Naive thymus-derived CD8-positive, alpha-beta T cell (primary cell): ENCODE data around the gene UBE2V1. TPM values are rescaled to one million over a fixed set of nuclear protein-coding genes. Genes with fewer than 3 reads are reported as not detected.

Experiments used
- ATAC-seq, 2 donors: fragments of 150-1000 bp; cut with Tn5 transposase in 1 of 2; sonication (Bioruptor Pico), chemical (Tn5 transposase) in 1 of 2; 1 replicate in 1 of 2; 2 replicates in 1 of 2; pipeline ENCODE4 v1.10.0; 2021; ENCODE audit warnings: mild to moderate bottlenecking in 2 of 2, moderate library complexity in 2 of 2
- POLR2A ChIA-PET: fragments of 350-600 bp; sonication (Branson Sonifier 250); formaldehyde crosslinking; loops from one replicate; lab custom pipeline; 2021; ENCODE audit warnings: antibody characterized with exemption; lab: Charles Lee
- DNase-seq, 10 donors: peaks; one replicate each; pipeline versions ENCODE4 v3.0.0 to v3.0.0-alpha.2; 2020 to 2022
- H3K27ac Mint-ChIP-seq, 10 donors: one replicate each; pipeline ENCODE4 v1.8.0; 2020 to 2022; ENCODE audit warnings: mild to moderate bottlenecking in 10 of 10, mixed read lengths in 10 of 10, moderate library complexity in 4 of 10, inconsistent platforms in 1 of 10
- H3K27me3 Mint-ChIP-seq, 5 donors: one replicate each; pipeline ENCODE4 v1.8.0; 2021 to 2022; ENCODE audit warnings: mixed read lengths in 5 of 5
- H3K36me3 Mint-ChIP-seq, 3 donors: one replicate each; pipeline ENCODE4 v1.8.0; 2020 to 2022; ENCODE audit warnings: mixed read lengths in 3 of 3, mild to moderate bottlenecking in 2 of 3, inconsistent platforms in 1 of 3
- H3K4me1 Mint-ChIP-seq, 4 donors: one replicate each; pipeline ENCODE4 v1.8.0; 2021 to 2022; ENCODE audit warnings: mixed read lengths in 4 of 4
- H3K4me3 Mint-ChIP-seq, 10 donors: one replicate each; pipeline ENCODE4 v1.8.0; 2020 to 2022; ENCODE audit warnings: mild to moderate bottlenecking in 10 of 10, mixed read lengths in 10 of 10, moderate library complexity in 6 of 10, inconsistent platforms in 1 of 10
- H3K9me3 Mint-ChIP-seq, 9 donors: one replicate each; pipeline ENCODE4 v1.8.0; 2020 to 2022; ENCODE audit warnings: mixed read lengths in 9 of 9, mild to moderate bottlenecking in 3 of 9, inconsistent platforms in 1 of 9, moderate library complexity in 1 of 9
- polyA plus RNA-seq, 3 donors: library from polyadenylated mRNA; unstranded; fragments of 300-500 nt; fragmentation: Illumina TruSeq; gene quantifications; one replicate each; pipeline ENCODE4 v1.2.3, GENCODE V29; 2021
- total RNA-seq, 8 experiments: library from RNA in 2 of 8; stranded (reverse) in 2 of 8; gene quantifications; one replicate each; pipeline ENCODE4 v1.2.3 and lab custom pipeline; 2021 to 2026

UBE2V1 gene
- total and polyA plus RNA-seq, 5 experiments from 2014 or later, result 141 to 165 (median 154) TPM

DNA sequence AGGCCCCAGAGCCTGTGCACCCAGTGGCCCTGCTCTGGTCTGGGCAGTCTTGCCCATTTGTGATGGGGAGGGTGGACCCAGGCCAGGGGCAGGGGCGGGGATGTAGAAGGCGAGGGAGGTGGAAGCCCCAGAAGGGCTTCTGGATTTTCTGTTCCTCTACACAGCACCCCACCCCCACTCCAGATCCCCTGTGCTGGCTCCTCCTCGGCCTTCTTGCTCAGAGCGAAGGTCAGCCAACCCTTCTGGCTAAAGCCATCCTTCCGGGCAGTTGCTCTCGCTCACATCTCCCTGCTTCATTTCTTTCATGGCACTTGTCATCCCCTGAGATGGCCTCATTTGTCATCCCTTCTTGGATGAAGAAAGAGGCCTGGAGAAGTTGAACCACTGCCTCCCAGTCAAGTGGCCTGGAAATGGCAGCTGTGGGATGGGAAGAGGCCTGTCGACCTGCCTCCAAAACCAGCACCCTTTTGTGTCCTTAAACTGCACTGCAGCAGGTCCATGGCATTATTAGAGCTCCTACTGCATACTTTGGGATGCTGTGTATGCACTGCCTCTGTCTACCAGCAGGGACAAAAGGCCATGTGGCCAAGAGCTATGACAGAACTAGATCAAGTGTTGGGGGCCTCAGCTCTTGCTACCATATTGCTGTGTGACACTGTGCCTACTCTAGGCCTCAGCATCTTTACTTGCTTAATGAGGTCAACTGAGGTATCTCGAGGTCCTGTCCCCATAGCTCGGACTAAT is 20.7 kb upstream of the UBE2V1 start:
- Mint-ChIP-seq H3K9me3 (no peaks in the 10 kb centered on the region), H3K27ac (peak overlapping the region in 2 of 10 donors; percentile 9 to 12), H3K27me3 (no peaks in the 10 kb centered on the region), H3K36me3 (peaks cover 0 to 72% (median 4%) of the 10 kb centered on the region in 3 donors), H3K4me3 (no peak overlapping the region), H3K4me1 (peaks cover 7 to 23% (median 21%) of the 10 kb centered on the region in 4 donors)
- ATAC-seq (no peak), DNase-seq (no peak)
- POLR2A ChIA-PET, result no interaction called here

DNA sequence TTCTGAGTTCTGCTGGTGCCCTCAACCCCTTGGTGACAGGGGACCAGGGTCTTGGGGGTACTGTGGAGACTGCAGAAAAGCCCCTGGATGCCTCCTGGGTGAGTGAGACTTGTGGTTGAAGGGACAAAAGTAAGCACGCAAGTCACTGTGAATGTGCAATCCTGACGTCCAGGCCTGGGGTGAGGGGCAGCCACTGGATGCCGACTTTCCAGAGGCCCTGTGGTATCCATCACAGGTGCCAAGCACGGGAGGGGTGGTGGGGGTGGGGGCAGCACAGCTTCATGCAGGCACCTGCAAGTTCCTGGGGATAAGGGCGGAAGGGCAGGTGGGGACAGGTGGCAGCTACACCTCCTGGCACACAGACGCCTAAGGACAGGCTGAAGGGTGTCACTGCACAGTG is 20.1 kb upstream of the UBE2V1 start:
- H3K27ac Mint-ChIP-seq, result peak overlapping the region in 2 of 10 donors; percentile 9 to 38
- H3K4me3 Mint-ChIP-seq, result no peak overlapping the region
- peaks cover 7 to 23% (median 21%) of the 10 kb centered on the region in 4 donors for H3K4me1 Mint-ChIP-seq
- POLR2A ChIA-PET, result no interaction called here
- no peaks in the 10 kb centered on the region for H3K9me3 Mint-ChIP-seq
- H3K27me3 Mint-ChIP-seq, result no peaks in the 10 kb centered on the region
- no peak for ATAC-seq
- no peak for DNase-seq
- H3K36me3 Mint-ChIP-seq, result peaks cover 0 to 77% (median 4%) of the 10 kb centered on the region in 3 donors

DNA sequence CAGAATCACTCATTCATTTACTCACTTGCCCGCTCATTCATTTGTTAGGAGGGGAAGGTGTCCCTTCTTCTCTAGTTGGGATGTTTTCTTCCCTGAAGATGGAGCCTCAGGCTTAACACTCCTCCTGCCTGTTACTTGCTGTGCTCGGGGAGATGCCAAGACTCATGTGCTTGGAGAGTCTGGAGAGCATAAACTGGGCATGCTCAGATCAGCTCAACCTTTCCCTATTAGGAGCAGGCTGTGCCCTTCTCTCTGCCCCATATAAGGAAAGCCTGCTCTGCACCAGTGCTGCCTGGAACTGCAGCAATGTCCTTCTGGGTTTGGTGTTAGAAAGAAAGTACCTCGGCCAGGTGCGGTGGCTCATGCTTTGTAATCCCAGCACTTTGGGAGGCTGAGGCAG is 18.0 kb upstream of the UBE2V1 start:
- POLR2A ChIA-PET, result no interaction called here
- no peak overlapping the region for H3K4me3 Mint-ChIP-seq
- H3K27me3 Mint-ChIP-seq, result no peaks in the 10 kb centered on the region
- H3K36me3 Mint-ChIP-seq, result peaks cover 0 to 79% (median 9%) of the 10 kb centered on the region in 3 donors
- no peak for DNase-seq
- H3K27ac Mint-ChIP-seq, result peak overlapping the region in 4 of 10 donors; percentile 14 to 36 (median 30)
- H3K9me3 Mint-ChIP-seq, result no peaks in the 10 kb centered on the region
- ATAC-seq, result no peak
- H3K4me1 Mint-ChIP-seq, result peaks cover 0 to 18% (median 14%) of the 10 kb centered on the region in 4 donors

DNA sequence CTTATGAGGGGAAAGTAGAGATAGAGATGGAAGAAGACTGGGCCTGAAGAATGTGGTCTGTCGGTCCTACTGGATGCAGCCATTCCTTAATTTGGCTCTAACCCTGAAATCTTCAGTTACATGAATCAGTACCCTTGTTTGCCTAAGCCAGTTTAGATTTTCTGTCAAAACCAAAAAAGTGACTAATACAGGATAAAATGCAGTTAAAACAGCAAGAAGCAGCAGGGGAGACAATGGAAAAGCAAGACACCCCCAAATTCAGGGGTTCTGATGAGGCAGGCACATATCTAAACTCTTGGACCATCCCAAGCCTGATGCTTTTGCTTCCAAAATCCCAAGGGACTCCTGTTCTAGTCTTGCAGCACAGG is 17.4 kb upstream of the UBE2V1 start:
- Mint-ChIP-seq H3K4me3 (no peak overlapping the region), H3K9me3 (no peaks in the 10 kb centered on the region), H3K36me3 (peaks cover 0 to 77% (median 7%) of the 10 kb centered on the region in 3 donors), H3K27me3 (no peaks in the 10 kb centered on the region), H3K27ac (peak overlapping the region in 3 of 10 donors; percentile 20 to 72 (median 51)), H3K4me1 (peaks cover 0 to 13% (median 11%) of the 10 kb centered on the region in 4 donors)
- ATAC-seq (no peak), DNase-seq (no peak)
- POLR2A ChIA-PET, result no interaction called here

DNA sequence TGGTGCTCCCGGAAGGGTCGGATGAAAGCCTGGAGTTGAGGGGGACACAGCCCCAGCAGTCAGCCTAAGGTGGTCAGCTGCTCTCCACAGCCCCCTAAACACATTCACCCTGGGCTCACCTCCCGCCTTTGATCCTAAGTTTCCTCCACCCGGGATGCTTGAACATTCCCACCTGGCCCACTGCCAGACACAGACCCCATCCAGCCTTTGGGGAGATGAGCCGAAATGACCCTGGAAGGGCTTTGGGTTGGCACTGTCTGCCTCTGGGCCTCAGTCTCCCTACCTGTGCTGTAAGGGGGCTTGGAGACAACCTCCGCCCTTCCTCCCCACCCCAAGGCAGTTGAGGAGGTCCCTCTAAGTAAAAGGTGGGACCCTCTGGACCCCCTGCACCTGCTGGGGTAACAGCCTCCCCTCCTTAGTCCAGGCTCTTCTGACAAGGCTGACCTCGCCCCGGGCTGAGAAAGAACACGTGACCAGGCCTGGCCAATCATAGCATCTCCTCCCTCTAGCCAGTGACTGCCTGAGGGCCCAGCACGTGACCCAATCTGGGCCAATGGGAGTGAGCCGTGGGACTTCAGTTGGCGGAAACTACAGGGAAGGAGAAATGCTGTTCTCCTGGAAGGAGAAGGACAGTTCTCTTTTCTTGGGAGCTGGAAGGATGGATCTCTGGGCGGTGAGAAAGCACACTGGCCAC is 16.9 kb upstream of the UBE2V1 start:
- H3K27me3 Mint-ChIP-seq, result no peaks in the 10 kb centered on the region
- DNase-seq, result no peak
- no peak for ATAC-seq
- POLR2A ChIA-PET, result no interaction called here
- H3K9me3 Mint-ChIP-seq, result no peaks in the 10 kb centered on the region
- no peak overlapping the region for H3K4me3 Mint-ChIP-seq
- H3K27ac Mint-ChIP-seq, result peak overlapping the region in 4 of 10 donors; percentile 51 to 72 (median 54)
- H3K36me3 Mint-ChIP-seq, result peaks cover 0 to 81% (median 7%) of the 10 kb centered on the region in 3 donors
- peaks cover 0 to 13% (median 11%) of the 10 kb centered on the region in 4 donors for H3K4me1 Mint-ChIP-seq

DNA sequence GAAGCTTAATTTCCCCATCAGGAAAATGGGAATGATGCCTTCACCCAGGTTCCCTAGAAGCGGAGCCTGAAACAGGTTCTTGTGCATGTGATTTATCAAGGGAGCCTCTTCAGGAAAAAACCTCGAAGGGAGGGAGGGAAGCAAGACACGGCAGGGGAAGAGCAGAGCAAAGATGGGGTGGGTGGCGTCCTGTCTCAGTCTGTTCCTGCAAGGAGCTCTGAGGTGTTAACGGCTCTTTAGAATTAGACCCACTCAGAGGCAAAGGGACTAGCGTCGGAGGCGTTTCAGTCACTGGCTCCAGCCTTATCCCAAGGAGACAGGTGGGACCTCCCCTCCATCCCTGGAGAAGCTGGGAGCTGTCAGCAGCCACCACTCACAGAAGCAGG is 15.6 kb upstream of the UBE2V1 start:
- no peak overlapping the region for H3K27ac Mint-ChIP-seq
- H3K36me3 Mint-ChIP-seq, result peaks cover 0 to 84% (median 11%) of the 10 kb centered on the region in 3 donors
- POLR2A ChIA-PET, result no interaction called here

DNA sequence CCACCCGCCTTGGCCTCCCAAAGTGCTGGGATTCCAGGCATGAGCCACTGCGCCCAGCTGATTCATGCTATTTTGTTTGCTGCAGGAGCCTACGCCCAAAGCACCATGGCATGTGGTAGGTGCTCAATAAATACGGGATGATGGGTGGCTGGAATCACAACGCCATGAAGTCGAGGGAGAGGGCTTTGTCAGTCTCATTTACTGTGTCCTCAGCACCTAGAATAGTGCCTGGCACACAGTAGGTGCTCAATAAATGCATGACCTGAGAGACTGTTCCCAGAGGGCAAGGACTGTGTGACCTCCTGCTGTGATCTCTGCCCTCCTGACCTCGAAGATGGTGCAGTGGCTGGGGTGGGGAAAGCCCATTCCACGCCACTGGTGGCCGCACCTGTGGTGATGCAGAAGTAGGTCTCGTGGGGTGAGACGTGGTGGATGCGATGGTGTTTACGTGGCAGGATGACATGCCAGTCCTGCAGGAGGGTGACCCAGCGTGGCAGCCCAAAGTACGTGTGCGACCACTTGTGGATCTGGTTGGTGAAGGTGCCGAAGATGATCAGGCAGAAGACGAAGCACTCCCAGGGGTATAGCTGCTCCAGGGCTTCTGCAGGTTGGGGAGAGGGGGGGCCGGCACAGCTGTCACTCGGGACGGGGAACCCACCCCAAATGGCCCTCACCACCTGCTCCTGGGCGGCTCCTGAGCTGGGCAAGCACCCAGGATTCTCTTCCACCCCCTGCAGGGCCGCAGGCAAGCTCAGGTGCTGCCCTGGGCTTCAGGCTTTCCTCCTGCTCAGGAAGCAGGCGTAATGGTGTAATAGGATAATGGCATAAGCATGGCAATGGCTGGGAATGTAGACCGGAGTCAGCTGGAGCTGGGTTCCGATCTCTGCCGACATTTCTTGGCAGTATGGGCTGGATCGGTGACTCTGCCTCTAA is 14.9 kb upstream of the UBE2V1 start:
- no peak overlapping the region for H3K4me3 Mint-ChIP-seq
- ATAC-seq (no peak), DNase-seq (no peak)
- POLR2A ChIA-PET, result interaction anchor here (0.6 kb wide), 1 partner anchor 22 kb away, joined by 4 read pairs; no protein-coding TSS in a partner anchor
- H3K4me1 Mint-ChIP-seq, result peaks cover 0 to 13% (median 10%) of the 10 kb centered on the region in 4 donors
- peak overlapping the region in 2 of 10 donors; percentile 25 to 28 for H3K27ac Mint-ChIP-seq
- peaks cover 0 to 90% (median 12%) of the 10 kb centered on the region in 3 donors for H3K36me3 Mint-ChIP-seq
- H3K27me3 Mint-ChIP-seq, result no peaks in the 10 kb centered on the region
- H3K9me3 Mint-ChIP-seq, result no peaks in the 10 kb centered on the region

More for the DNA sequence above, 15.6 kb upstream of the UBE2V1 start:
- DNase-seq (no peak), ATAC-seq (no peak)
- Mint-ChIP-seq H3K4me3 (no peak overlapping the region), H3K9me3 (no peaks in the 10 kb centered on the region), H3K27me3 (no peaks in the 10 kb centered on the region), H3K4me1 (peaks cover 0 to 13% (median 10%) of the 10 kb centered on the region in 4 donors)

DNA sequence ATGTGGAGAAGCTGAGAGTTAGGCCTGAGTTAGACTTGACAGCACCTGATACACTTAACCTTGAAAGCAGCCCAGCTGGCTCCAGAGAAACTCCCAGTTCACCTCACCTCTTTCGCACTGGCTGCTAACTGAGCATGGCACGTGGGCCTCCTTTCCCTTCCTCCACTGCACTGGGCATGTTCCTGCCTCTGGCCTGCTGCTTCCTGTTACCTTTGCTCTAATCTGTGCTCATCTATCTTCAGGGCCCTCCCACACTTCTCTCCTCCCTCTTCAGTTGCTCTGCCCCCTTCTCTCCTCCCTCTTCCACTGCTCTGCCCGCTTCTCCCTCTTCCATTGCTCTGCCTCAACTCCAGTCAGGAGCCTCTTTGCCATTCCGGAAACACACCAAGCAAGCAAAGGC is 13.7 kb upstream of the UBE2V1 start:
- peak overlapping the region in 6 of 10 donors; percentile 29 to 90 (median 80) for H3K27ac Mint-ChIP-seq
- peaks cover 0 to 82% (median 12%) of the 10 kb centered on the region in 3 donors for H3K36me3 Mint-ChIP-seq
- ATAC-seq (no peak), DNase-seq (no peak)
- POLR2A ChIA-PET, result interaction anchor here (0.8 kb wide), 1 partner anchor 26 kb away, joined by 3 read pairs; no protein-coding TSS in a partner anchor
- H3K27me3 Mint-ChIP-seq, result no peaks in the 10 kb centered on the region
- H3K9me3 Mint-ChIP-seq, result no peaks in the 10 kb centered on the region
- H3K4me3 Mint-ChIP-seq, result no peak overlapping the region
- H3K4me1 Mint-ChIP-seq, result peaks cover 0 to 6% (median 5%) of the 10 kb centered on the region in 4 donors

DNA sequence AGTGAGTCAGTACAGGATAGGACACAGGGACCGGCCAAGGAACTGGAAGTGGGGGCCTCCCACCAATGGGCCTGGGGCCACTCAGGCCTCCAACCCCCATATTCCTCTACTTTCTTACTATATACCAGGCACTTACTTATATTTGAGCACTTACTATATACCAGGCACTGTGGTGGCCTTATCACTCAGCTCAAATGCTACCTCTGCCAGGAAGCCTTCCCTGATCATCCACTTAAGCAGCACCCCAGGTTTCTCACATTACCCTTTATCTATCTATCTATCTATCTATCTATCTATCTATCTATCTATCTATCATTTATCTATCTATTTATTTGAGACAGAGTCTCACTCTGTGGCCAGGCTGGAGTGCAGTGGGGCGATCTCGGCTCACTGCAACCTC is 12.3 kb upstream of the UBE2V1 start:
- H3K4me1 Mint-ChIP-seq, result peaks cover 0 to 13% (median 7%) of the 10 kb centered on the region in 4 donors

DNA sequence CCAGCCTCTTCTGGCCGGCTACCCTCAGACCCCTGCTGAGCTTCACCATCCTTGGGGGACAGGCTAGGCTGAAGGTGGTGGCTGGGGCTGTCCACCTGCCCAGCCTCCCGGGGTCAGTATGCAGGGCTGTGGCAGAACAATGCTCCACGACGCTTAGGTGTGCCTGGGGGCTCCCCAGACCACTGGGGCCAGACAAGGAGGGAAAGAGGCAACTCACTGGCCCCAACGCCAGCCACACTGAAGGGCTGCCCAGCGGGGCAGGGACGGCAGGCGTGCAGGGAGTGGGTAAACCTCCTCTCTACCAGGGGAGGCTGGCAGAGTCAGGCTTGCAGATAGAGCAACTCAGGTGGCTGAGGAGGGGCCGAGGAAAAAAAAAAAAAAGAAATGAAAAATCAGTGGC is 11.5 kb upstream of the UBE2V1 start:
- no peak for ATAC-seq
- POLR2A ChIA-PET, result no interaction called here
- no peak for DNase-seq
- no peaks in the 10 kb centered on the region for H3K27me3 Mint-ChIP-seq
- H3K4me3 Mint-ChIP-seq, result no peak overlapping the region
- H3K9me3 Mint-ChIP-seq, result no peaks in the 10 kb centered on the region
- H3K36me3 Mint-ChIP-seq, result peaks cover 0 to 61% (median 12%) of the 10 kb centered on the region in 3 donors
- peaks cover under 1 to 13% (median 7%) of the 10 kb centered on the region in 4 donors for H3K4me1 Mint-ChIP-seq
- H3K27ac Mint-ChIP-seq, result peak overlapping the region in 5 of 10 donors; percentile 43 to 85 (median 63)

More for the DNA sequence above, 12.3 kb upstream of the UBE2V1 start:
- H3K27me3 Mint-ChIP-seq, result no peaks in the 10 kb centered on the region
- POLR2A ChIA-PET, result no interaction called here
- no peaks in the 10 kb centered on the region for H3K9me3 Mint-ChIP-seq
- DNase-seq (no peak), ATAC-seq (no peak)
- no peak overlapping the region for H3K4me3 Mint-ChIP-seq
- H3K27ac Mint-ChIP-seq, result peak overlapping the region in 3 of 10 donors; percentile 17 to 46 (median 43)
- H3K36me3 Mint-ChIP-seq, result peaks cover 0 to 69% (median 12%) of the 10 kb centered on the region in 3 donors

DNA sequence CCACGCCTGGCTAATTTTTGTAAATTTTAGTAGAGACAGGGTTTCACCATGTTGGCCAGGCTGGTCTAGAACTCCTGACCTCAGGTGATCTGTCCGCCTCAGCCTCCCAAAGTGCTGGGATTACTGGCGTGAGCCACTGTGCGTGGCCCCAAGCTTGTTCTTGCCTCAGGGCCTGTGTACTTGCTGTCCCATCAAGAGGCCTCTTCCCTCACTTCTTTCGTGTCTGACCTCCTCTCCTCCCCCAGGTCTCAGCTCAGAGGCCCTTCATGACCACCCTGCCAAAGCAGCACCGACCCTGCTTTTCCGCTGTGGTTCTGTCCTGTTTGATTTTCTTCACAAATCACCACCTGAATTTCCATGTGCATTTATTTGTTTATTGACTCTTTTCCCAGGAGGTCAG is 10.5 kb upstream of the UBE2V1 start:
- H3K36me3 Mint-ChIP-seq, result peaks cover 0 to 51% (median 10%) of the 10 kb centered on the region in 3 donors
- H3K4me1 Mint-ChIP-seq, result peaks cover 2 to 13% (median 7%) of the 10 kb centered on the region in 4 donors
- H3K9me3 Mint-ChIP-seq, result no peaks in the 10 kb centered on the region
- no peak overlapping the region for H3K4me3 Mint-ChIP-seq
- H3K27ac Mint-ChIP-seq, result peak overlapping the region in 2 of 10 donors; percentile 60 to 79
- no peaks in the 10 kb centered on the region for H3K27me3 Mint-ChIP-seq
- DNase-seq (no peak), ATAC-seq (no peak)
- POLR2A ChIA-PET, result interaction anchor here (1.4 to 1.9 kb wide), 2 partner anchors 31 to 48 kb away, joined by 3 to 4 read pairs; no protein-coding TSS in a partner anchor

DNA sequence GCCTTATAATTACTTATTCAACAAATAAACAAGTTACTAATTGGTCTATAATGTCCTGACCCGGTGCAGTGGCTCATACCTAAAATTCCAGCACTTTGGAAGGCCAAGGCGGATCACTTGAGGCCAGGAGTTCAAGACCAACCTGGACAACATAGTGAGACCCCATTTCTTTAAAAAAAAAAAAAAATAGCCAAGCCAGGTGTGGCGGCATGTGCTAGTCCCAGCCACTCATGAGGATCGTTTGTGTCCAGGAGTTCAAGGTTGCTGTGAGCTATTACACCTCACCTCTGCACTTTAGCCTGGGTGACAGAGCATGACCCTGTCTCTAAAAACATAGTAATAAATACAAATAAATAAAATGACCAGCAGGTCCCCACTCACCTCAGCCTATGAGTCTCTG is 9.8 kb upstream of the UBE2V1 start:
- H3K4me1 Mint-ChIP-seq, result peaks cover 2 to 12% (median 7%) of the 10 kb centered on the region in 4 donors
- DNase-seq, result no peak
- no peak overlapping the region for H3K4me3 Mint-ChIP-seq
- H3K27ac Mint-ChIP-seq, result peak overlapping the region in 2 of 10 donors; percentile 48 to 67
- no peaks in the 10 kb centered on the region for H3K27me3 Mint-ChIP-seq
- H3K36me3 Mint-ChIP-seq, result peaks cover 0 to 45% (median 8%) of the 10 kb centered on the region in 3 donors
- no peaks in the 10 kb centered on the region for H3K9me3 Mint-ChIP-seq
- no peak for ATAC-seq
- POLR2A ChIA-PET, result interaction anchor here (1.1 to 1.9 kb wide), 3 partner anchors 30 to 49 kb away, joined by 3 to 5 read pairs (median 4); no protein-coding TSS in a partner anchor
